T-cell (primary cell): Measurements from ENCODE around the gene OR6B2. TPM values are rescaled to one million over a fixed set of nuclear protein-coding genes. Genes with fewer than 3 reads are reported as not detected.

Source experiments
- ATAC-seq, 4 experiments: fragments of 200-7000 bp in 3 of 4; fragments of 150-1000 bp in 1 of 4; cut with Tn5 transposase; replicated peaks in 1 of 4; 1 replicate in 3 of 4; 2 replicates in 1 of 4; pipeline ENCODE4 v1.10.0; 2021; ENCODE audit warnings: moderate library complexity in 3 of 4, mild to moderate bottlenecking in 2 of 4, moderate number of reproducible peaks in 1 of 4
- CTCF ChIA-PET, 2 donors: fragments of 300-600 bp; sonication (Branson Sonifier 250); formaldehyde crosslinking; loops; one replicate each; lab custom pipeline; 2022; ENCODE audit warnings: antibody characterized with exemption in 2 of 2; lab: Charles Lee
- POLR2A ChIA-PET, 2 donors: fragments of 300-600 bp; sonication (Branson Sonifier 250); formaldehyde crosslinking; loops; one replicate each; lab custom pipeline; 2022; ENCODE audit warnings: antibody characterized with exemption in 2 of 2; lab: Charles Lee
- DNase-seq, 35 experiments: peaks; one replicate each; pipeline versions ENCODE4 v3.0.0 to v3.0.0-alpha.2; 2013 to 2023
- H3K27ac ChIP-seq: one replicate; pipeline ENCODE4 v1.5.1; 2013; ENCODE audit warnings: low read length
- H3K27me3 ChIP-seq, 2 experiments: replicated peaks in 1 of 2; 1 replicate in 1 of 2; 2 replicates in 1 of 2; pipeline versions ENCODE4 v1.6.1 to v1.7.0; 2013; ENCODE audit warnings: low read length in 1 of 2, mixed read lengths in 1 of 2; ENCODE audit not compliant: control insufficient read depth in 2 of 2, insufficient read depth in 2 of 2; ENCODE audit errors: extremely low read depth in 1 of 2
- H3K36me3 ChIP-seq, 2 donors: 1 replicate in 1 of 2; 2 replicates in 1 of 2; pipeline versions ENCODE4 v1.6.1 to v1.7.0; 2013; ENCODE audit warnings: low read length in 1 of 2; ENCODE audit not compliant: control insufficient read depth in 2 of 2, insufficient read depth in 1 of 2; ENCODE audit errors: extremely low read depth in 1 of 2
- H3K4me1 ChIP-seq, 2 experiments: 1 replicate in 1 of 2; 2 replicates in 1 of 2; pipeline versions ENCODE4 v1.6.1 to v1.7.0; 2013; ENCODE audit warnings: low read length in 2 of 2, mixed read lengths in 1 of 2; ENCODE audit not compliant: insufficient read depth in 2 of 2, control insufficient read depth in 1 of 2; ENCODE audit errors: extremely low read depth in 1 of 2
- H3K4me3 ChIP-seq, 2 donors: 1 replicate in 1 of 2; 2 replicates in 1 of 2; pipeline versions ENCODE4 v1.5.1 to v1.7.0; 2013; ENCODE audit warnings: mild to moderate bottlenecking in 2 of 2, low read length in 1 of 2, moderate library complexity in 1 of 2; ENCODE audit not compliant: control insufficient read depth in 1 of 2; ENCODE audit errors: extremely low read depth in 1 of 2
- H3K9me3 ChIP-seq: 2 replicates; pipeline ENCODE4 v1.7.0; 2013
- H3K27ac Mint-ChIP-seq, 2 donors: one replicate each; pipeline ENCODE4 v1.8.0; 2020 to 2021; ENCODE audit warnings: mild to moderate bottlenecking in 2 of 2, mixed read lengths in 2 of 2
- H3K27me3 Mint-ChIP-seq, 2 donors: one replicate each; pipeline ENCODE4 v1.8.0; 2021 to 2022; ENCODE audit warnings: mixed read lengths in 2 of 2
- H3K36me3 Mint-ChIP-seq: one replicate; pipeline ENCODE4 v1.8.0; 2021; ENCODE audit warnings: mixed read lengths
- H3K4me1 Mint-ChIP-seq, 3 donors: one replicate each; pipeline ENCODE4 v1.8.0; 2020 to 2022; ENCODE audit warnings: mixed read lengths in 3 of 3, mild to moderate bottlenecking in 1 of 3
- H3K4me3 Mint-ChIP-seq, 3 donors: one replicate each; pipeline ENCODE4 v1.8.0; 2020 to 2022; ENCODE audit warnings: mild to moderate bottlenecking in 3 of 3, mixed read lengths in 3 of 3, moderate library complexity in 3 of 3
- H3K9me3 Mint-ChIP-seq, 3 donors: one replicate each; pipeline ENCODE4 v1.8.0; 2020 to 2022; ENCODE audit warnings: mixed read lengths in 3 of 3
- WGBS: methylation state at CpG from one replicate; pipeline ENCODE4 v1.1.5; 2013; ENCODE audit warnings: missing lambda C conversion rate; ENCODE audit not compliant: insufficient coverage; 5-methylcytosine and 5-hydroxymethylcytosine counted together
- total RNA-seq, 35 experiments: library from RNA in 6 of 35; stranded (reverse) in 6 of 35; fragments of 120-200 nt in 1 of 35; gene quantifications; one replicate each; pipeline versions ENCODE4 v1.2.1 to v1.2.4 and lab custom pipeline; 2013 to 2026

The OR6B2 gene
- total RNA-seq, 5 donors from 2014 or later (not counting 1 experiment from before 2014, with no cell fraction given), result not detected

DNA sequence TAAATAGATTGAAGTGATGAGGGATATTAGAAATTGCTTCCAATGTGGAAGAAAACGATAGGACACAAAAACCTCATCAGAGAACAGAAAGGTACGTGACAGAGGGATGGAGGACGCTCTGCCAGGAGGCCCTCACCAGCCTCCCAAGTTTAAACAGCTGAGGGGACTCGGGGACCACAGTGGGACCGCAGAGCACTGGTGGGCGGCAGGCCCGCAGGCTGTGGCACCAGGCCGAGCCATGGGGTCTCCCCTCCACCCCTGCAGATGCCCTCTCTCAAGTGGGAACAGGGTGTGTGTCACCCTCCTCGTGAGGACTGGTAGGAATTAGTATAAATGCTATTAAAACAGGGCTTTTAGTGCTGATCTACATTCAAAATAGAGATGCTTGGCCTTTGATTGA is 15.9 kb downstream of the OR6B2 start:
- peaks cover 17 to 85% of the 10 kb centered on the region in 2 donors for H3K36me3 ChIP-seq
- no peak for DNase-seq
- H3K27ac ChIP-seq, result no peak overlapping the region
- ATAC-seq, result no peak
- H3K4me3 Mint-ChIP-seq, result no peak overlapping the region
- H3K27me3 Mint-ChIP-seq, result no peaks in the 10 kb centered on the region
- ChIA-PET CTCF (no interaction called here), POLR2A (no interaction called here)
- H3K9me3 Mint-ChIP-seq, result no peaks in the 10 kb centered on the region
- H3K4me3 ChIP-seq, result no peak overlapping the region
- H3K4me1 Mint-ChIP-seq, result peaks cover 2 to 17% (median 3%) of the 10 kb centered on the region in 3 donors
- no peak overlapping the region for H3K27ac Mint-ChIP-seq
- no CpG with 5 or more reads among the region's 9 CpGs for WGBS
- no peaks in the 10 kb centered on the region for H3K27me3 ChIP-seq
- H3K36me3 Mint-ChIP-seq, result peaks cover 72% of the 10 kb centered on the region
- H3K9me3 ChIP-seq, result no peaks in the 10 kb centered on the region
- H3K4me1 ChIP-seq, result no peaks in the 10 kb centered on the region

DNA sequence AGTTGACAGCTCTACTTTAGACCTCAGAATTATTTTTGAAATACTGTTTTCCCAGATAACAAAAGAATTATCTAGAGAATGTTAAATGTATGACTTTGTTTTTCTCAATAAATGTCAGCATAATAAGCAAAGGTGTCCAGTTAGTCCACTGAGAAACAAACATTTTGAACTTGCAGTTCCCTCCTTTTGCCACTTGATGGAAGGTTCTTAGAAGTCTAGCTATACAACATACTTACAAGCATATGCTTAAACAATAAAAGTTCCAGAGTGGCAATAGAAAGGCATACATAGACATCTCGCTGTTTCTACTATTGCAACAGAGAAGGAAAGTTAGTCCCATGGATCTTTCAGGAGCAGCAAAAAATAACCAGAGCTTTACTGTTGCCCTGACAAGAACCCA is 16.9 kb downstream of the OR6B2 start:
- WGBS, result 100% methylated on average over 1 of the region's 1 CpG
- Mint-ChIP-seq H3K4me3 (no peak overlapping the region), H3K9me3 (no peaks in the 10 kb centered on the region), H3K27me3 (no peaks in the 10 kb centered on the region), H3K27ac (no peak overlapping the region), H3K4me1 (peaks cover 2 to 12% (median 3%) of the 10 kb centered on the region in 3 donors), H3K36me3 (peaks cover 72% of the 10 kb centered on the region)
- Histone ChIP-seq H3K36me3 (peaks cover 10 to 86% of the 10 kb centered on the region in 2 donors), H3K4me1 (no peaks in the 10 kb centered on the region), H3K9me3 (no peaks in the 10 kb centered on the region), H3K27ac (no peak overlapping the region), H3K27me3 (no peaks in the 10 kb centered on the region), H3K4me3 (no peak overlapping the region)
- DNase-seq, result no peak
- CTCF ChIA-PET, result no interaction called here
- no peak for ATAC-seq
- POLR2A ChIA-PET, result no interaction called here

GRCh38 chr2:240002983-240003382 is 27.2 kb downstream of the OR6B2 start:
- Mint-ChIP-seq H3K27ac (no peak overlapping the region), H3K27me3 (no peaks in the 10 kb centered on the region), H3K4me1 (no peaks in the 10 kb centered on the region), H3K9me3 (no peaks in the 10 kb centered on the region), H3K4me3 (peak overlapping the region in 1 of 3 donors; percentile 24), H3K36me3 (peaks cover 71% of the 10 kb centered on the region)
- ChIA-PET CTCF (no interaction called here), POLR2A (no interaction called here)
- DNase-seq (no peak), ATAC-seq (no peak)
- Histone ChIP-seq H3K4me1 (no peaks in the 10 kb centered on the region), H3K27me3 (no peaks in the 10 kb centered on the region), H3K36me3 (peaks cover 26 to 83% of the 10 kb centered on the region in 2 donors), H3K9me3 (no peaks in the 10 kb centered on the region), H3K4me3 (no peak overlapping the region), H3K27ac (no peak overlapping the region)
- 96% methylated on average over 5 of the region's 7 CpGs for WGBS

DNA sequence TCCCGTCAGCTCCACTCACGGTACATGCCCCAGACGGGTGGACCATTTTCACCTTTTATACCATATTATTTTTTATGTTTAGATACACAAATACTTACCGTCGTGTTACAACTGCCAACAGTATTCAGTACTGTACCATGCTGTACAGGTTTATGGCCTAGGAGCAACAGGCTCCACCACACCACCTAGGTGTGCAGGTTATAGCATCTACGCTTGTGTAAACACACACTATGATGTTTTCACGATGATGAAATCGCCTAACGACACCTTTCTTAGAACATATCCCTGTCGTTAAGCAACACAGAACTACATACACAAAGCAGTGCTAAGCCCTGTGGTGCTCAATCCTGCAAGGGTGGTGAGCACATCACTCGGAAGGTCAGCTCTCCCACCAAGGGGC is 29.6 kb downstream of the OR6B2 start:
- Histone ChIP-seq H3K27me3 (no peaks in the 10 kb centered on the region), H3K4me3 (no peak overlapping the region), H3K27ac (no peak overlapping the region), H3K9me3 (no peaks in the 10 kb centered on the region), H3K4me1 (no peaks in the 10 kb centered on the region), H3K36me3 (peaks cover 26 to 64% of the 10 kb centered on the region in 2 donors)
- Mint-ChIP-seq H3K36me3 (peaks cover 63% of the 10 kb centered on the region), H3K27ac (no peak overlapping the region), H3K4me3 (no peak overlapping the region), H3K9me3 (no peaks in the 10 kb centered on the region), H3K27me3 (no peaks in the 10 kb centered on the region), H3K4me1 (no peaks in the 10 kb centered on the region)
- DNase-seq, result no peak
- ChIA-PET CTCF (interaction anchor here in 1 of 2 donors (0.5 kb wide), 2 partner anchors 19 to 395 kb away, joined by 3 read pairs; no protein-coding TSS in a partner anchor), POLR2A (interaction anchor here in 1 of 2 donors (0.6 kb wide), 1 partner anchor 10 kb away, joined by 4 read pairs; no protein-coding TSS in a partner anchor)
- WGBS, result 98% methylated on average over 5 of the region's 11 CpGs
- no peak for ATAC-seq

GRCh38 chr2:239997686-239998409 is 32.4 kb downstream of the OR6B2 start:
- H3K36me3 ChIP-seq, result peaks cover 18 to 52% of the 10 kb centered on the region in 2 donors
- no peak overlapping the region for H3K4me3 ChIP-seq
- no peaks in the 10 kb centered on the region for H3K4me1 ChIP-seq
- Mint-ChIP-seq H3K4me1 (no peaks in the 10 kb centered on the region), H3K36me3 (peaks cover 52% of the 10 kb centered on the region), H3K4me3 (no peak overlapping the region), H3K27ac (no peak overlapping the region), H3K9me3 (no peaks in the 10 kb centered on the region), H3K27me3 (no peaks in the 10 kb centered on the region)
- no peaks in the 10 kb centered on the region for H3K27me3 ChIP-seq
- H3K27ac ChIP-seq, result no peak overlapping the region
- CTCF ChIA-PET, result no interaction called here
- ATAC-seq, result no peak
- WGBS, result 86% methylated on average over 5 of the region's 9 CpGs
- DNase-seq, result no peak
- POLR2A ChIA-PET, result no interaction called here
- no peaks in the 10 kb centered on the region for H3K9me3 ChIP-seq

DNA sequence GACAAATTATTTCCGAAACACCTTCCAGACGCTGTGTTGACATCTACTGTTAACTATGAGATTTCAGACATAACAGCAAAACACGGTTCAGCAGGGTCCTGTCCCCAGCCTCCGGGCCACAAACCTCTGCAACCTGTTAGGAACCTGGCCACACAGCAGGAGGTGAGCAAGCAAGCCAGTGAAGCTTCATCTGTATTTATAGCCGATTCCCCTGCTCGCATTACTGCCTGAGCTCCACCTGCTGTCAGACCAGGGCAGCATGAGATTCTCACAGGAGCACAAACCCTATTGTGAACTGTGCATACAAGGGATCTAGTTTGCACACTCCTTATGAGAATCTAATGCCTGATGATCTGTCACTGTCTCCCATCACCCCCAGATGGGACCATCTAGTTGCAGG is 36.1 kb downstream of the OR6B2 start:
- no peak overlapping the region for H3K4me3 Mint-ChIP-seq
- H3K9me3 ChIP-seq, result no peaks in the 10 kb centered on the region
- H3K27me3 ChIP-seq, result no peaks in the 10 kb centered on the region
- H3K27ac Mint-ChIP-seq, result no peak overlapping the region
- H3K27me3 Mint-ChIP-seq, result no peaks in the 10 kb centered on the region
- H3K36me3 ChIP-seq, result peaks cover 14 to 40% of the 10 kb centered on the region in 2 donors
- H3K9me3 Mint-ChIP-seq, result no peaks in the 10 kb centered on the region
- H3K4me1 ChIP-seq, result no peaks in the 10 kb centered on the region
- no peak overlapping the region for H3K27ac ChIP-seq
- CTCF ChIA-PET, result interaction anchor here (0.6 to 1.0 kb wide), 2 partner anchors 19 to 59 kb away, joined by 3 to 5 read pairs; no protein-coding TSS in a partner anchor
- 92% methylated on average over 6 of the region's 6 CpGs for WGBS
- POLR2A ChIA-PET, result interaction anchor here in 1 of 2 donors (0.8 kb wide), 1 partner anchor 18 kb away, joined by 4 read pairs; no protein-coding TSS in a partner anchor
- ATAC-seq, result no peak
- H3K36me3 Mint-ChIP-seq, result peaks cover 37% of the 10 kb centered on the region
- H3K4me3 ChIP-seq, result no peak overlapping the region
- DNase-seq, result no peak
- no peaks in the 10 kb centered on the region for H3K4me1 Mint-ChIP-seq
